Karpas-422 (cell line): ENCODE results near the gene SLC5A6. TPM values are rescaled to one million over a fixed set of nuclear protein-coding genes. Genes with fewer than 3 reads are reported as not detected.
A peak's percentile ranks its signal among the peaks of the same experiment; 100 is the strongest.
"Not testable (repeated sequence)": the region's sequence is repeated elsewhere in the genome, so short reads cannot be mapped to it uniquely, and the experiment has no call there.

ENCODE experiments used
- DNase-seq: peaks from one replicate; pipeline ENCODE4 v3.0.0-alpha.2; 2015
- H2AFZ ChIP-seq: fragments of 200-600 bp; sonication (generic); 2 replicates; pipeline ENCODE4 v1.6.1; 2014; ENCODE audit warnings: antibody characterized with exemption, low read length, mixed read lengths
- H3K27ac ChIP-seq: fragments of 200-600 bp; sonication (generic); 2 replicates; pipeline ENCODE4 v1.5.1; 2014; ENCODE audit warnings: mild to moderate bottlenecking, low read length, moderate library complexity
- H3K27me3 ChIP-seq: fragments of 200-600 bp; sonication (generic); 2 replicates; pipeline ENCODE4 v1.6.1; 2014; ENCODE audit warnings: low read length, mixed read lengths
- H3K36me3 ChIP-seq: fragments of 200-600 bp; sonication (generic); 2 replicates; pipeline ENCODE4 v1.6.1; 2014; ENCODE audit warnings: low read length, mixed read lengths; ENCODE audit not compliant: insufficient read depth
- H3K4me1 ChIP-seq: fragments of 200-600 bp; sonication (generic); 2 replicates; pipeline ENCODE4 v1.6.1; 2014; ENCODE audit warnings: mild to moderate bottlenecking, low read length, mixed read lengths
- H3K4me2 ChIP-seq: fragments of 200-600 bp; sonication (generic); 2 replicates; pipeline ENCODE4 v1.6.1; 2014; ENCODE audit warnings: low read length, low read depth, mild to moderate bottlenecking; ENCODE audit not compliant: poor library complexity, severe bottlenecking
- H3K4me3 ChIP-seq: fragments of 200-600 bp; sonication (generic); 2 replicates; pipeline ENCODE4 v1.5.1; 2014; ENCODE audit warnings: mild to moderate bottlenecking, antibody characterized with exemption, low read length, mixed read lengths
- H3K79me2 ChIP-seq: fragments of 200-600 bp; sonication (generic); 2 replicates; pipeline ENCODE4 v1.6.1; 2014; ENCODE audit warnings: mild to moderate bottlenecking, low read length, mixed read lengths
- H3K9ac ChIP-seq: fragments of 200-600 bp; sonication (generic); 2 replicates; pipeline ENCODE4 v1.6.0; 2014; ENCODE audit warnings: low read length
- H3K9me2 ChIP-seq: fragments of 200-600 bp; sonication (generic), shearing (Covaris generic); replicated peaks from 2 replicates; pipeline ENCODE4 v1.6.0; 2014; ENCODE audit warnings: mild to moderate bottlenecking, low read length, moderate library complexity; ENCODE audit not compliant: insufficient read depth
- H3K9me3 ChIP-seq: fragments of 300-700, 200-600 bp; sonication (generic); 2 replicates; pipeline ENCODE4 v1.6.1; 2014; ENCODE audit warnings: low read length, mixed read lengths
- H4K20me1 ChIP-seq: fragments of 200-600 bp; sonication (generic); 2 replicates; pipeline ENCODE4 v1.6.1; 2014; ENCODE audit warnings: mild to moderate bottlenecking, antibody characterized with exemption, low read length, low read depth; ENCODE audit not compliant: insufficient read depth
- total RNA-seq: library from RNA; depleted of rRNA; stranded (reverse); fragments of >200 nt; shearing (Covaris generic); gene quantifications from 2 replicates; pipeline ENCODE4 v1.2.3, GENCODE V29; 2014; ENCODE audit warnings: low replicate concordance

SLC5A6 gene
- total RNA-seq, 1 experiment from 2014 or later = 38.4 TPM

DNA sequence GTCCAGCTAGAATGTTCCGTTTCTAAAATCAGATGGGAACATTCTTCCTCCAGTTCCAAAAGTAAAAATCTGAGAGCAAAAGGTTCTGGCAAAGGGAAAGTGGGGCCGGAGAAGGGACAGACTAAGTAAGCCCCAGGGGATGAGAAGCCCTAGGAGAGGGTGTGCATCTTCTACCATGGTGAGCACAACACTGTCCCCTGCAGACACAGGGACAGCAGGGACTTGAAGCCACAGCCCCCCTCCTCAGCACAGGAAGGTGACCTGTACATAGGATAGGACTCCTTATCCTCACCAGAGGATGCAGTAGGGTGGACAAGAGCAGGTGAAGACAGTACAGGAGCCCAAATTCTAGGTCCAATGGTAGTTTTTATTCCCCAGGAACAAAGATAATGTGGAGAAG, 12.8 kb downstream of the SLC5A6 start:
- H3K27ac ChIP-seq = no peak overlapping the region
- H3K79me2 ChIP-seq = no peaks in the 10 kb centered on the region
- H2AFZ ChIP-seq = no peak overlapping the region
- H3K9ac ChIP-seq = no peak overlapping the region
- H3K9me2 ChIP-seq = no peaks in the 10 kb centered on the region
- no peak for DNase-seq
- H3K4me2 ChIP-seq = no peak overlapping the region
- H3K4me1 ChIP-seq = peaks cover 23% of the 10 kb centered on the region
- H4K20me1 ChIP-seq = no peaks in the 10 kb centered on the region
- 0 out of 2 replicates have a peak, but pooled peaks cover 5% of the 10 kb centered on the region for H3K36me3 ChIP-seq
- H3K4me3 ChIP-seq = no peak overlapping the region
- H3K27me3 ChIP-seq = no peaks in the 10 kb centered on the region
- H3K9me3 ChIP-seq = no peaks in the 10 kb centered on the region

DNA sequence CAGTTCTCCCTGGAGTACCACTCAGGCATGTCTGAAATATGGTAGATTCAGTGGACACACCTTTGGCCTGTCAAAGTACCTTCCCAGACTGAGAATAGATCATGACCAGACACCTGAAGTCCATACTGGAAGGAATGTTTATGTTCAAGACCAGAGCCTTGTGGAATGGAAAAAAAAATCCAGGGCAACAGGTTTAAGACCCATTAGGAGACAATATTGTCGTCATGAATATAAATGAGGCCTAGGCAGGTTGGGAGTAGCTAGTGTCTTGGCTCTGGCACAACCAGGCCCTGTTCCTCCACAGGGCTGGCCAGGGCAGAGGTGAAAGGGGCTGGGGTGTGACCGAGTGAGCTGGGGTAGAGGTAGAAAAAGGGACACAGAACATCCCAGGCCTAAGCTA, 13.4 kb downstream of the SLC5A6 start:
- H3K4me1 ChIP-seq = peaks cover 29% of the 10 kb centered on the region
- no peaks in the 10 kb centered on the region for H3K9me3 ChIP-seq
- H3K9ac ChIP-seq = no peak overlapping the region
- no peak overlapping the region for H2AFZ ChIP-seq
- no peak overlapping the region for H3K27ac ChIP-seq
- H3K4me3 ChIP-seq = no peak overlapping the region
- H3K27me3 ChIP-seq = no peaks in the 10 kb centered on the region
- DNase-seq = no peak
- 0 out of 2 replicates have a peak, but pooled peaks cover 5% of the 10 kb centered on the region for H3K36me3 ChIP-seq
- no peak overlapping the region for H3K4me2 ChIP-seq
- no peaks in the 10 kb centered on the region for H3K79me2 ChIP-seq
- H3K9me2 ChIP-seq = no peaks in the 10 kb centered on the region
- no peaks in the 10 kb centered on the region for H4K20me1 ChIP-seq

DNA sequence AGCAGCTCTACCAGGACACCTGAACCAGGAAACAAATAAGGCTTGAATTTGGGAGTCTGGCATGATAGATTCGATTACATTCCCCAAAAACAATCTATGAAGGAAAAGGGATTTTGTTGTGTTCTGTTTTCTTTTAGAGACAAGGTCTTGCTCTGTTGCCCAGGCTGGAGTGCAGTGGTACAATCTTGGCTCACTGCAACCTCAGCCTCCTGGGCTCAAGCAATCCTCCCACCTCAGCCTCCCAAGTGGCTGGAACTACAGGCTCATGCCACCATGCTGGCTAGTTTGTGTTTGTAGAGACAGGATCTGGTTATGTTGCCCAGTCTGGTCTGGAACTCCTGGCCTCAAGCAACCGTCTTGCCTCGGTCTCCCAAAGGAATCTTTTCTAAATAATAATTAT, 14.0 kb downstream of the SLC5A6 start:
- not testable (repeated sequence) for H2AFZ ChIP-seq, H3K9ac ChIP-seq, H3K4me3 ChIP-seq, DNase-seq, H3K36me3 ChIP-seq, H3K27me3 ChIP-seq, H3K9me3 ChIP-seq, H3K79me2 ChIP-seq, H4K20me1 ChIP-seq, H3K9me2 ChIP-seq, H3K4me2 ChIP-seq
- Histone ChIP-seq H3K4me1 (peaks cover 34% of the 10 kb centered on the region), H3K27ac (peak overlapping the region; percentile 76; the same call in 1 of the 2 replicates)

DNA sequence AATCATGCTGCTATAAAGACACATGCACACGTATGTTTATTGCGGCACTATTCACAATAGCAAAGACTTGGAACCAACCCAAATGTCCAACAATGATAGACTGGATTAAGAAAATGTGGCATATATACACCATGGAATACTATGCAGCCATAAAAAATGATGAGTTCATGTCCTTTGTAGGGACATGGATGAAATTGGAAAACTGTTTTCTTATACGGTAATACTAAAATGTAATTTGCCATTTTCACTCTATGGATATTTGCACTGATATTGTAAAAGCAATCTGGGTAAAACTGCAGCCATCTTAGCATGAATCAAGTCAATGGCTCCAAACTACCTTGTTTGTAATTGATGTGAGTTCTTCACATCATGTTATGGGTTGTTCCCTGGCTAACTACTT, 16.3 kb downstream of the SLC5A6 start:
- Histone ChIP-seq H3K4me1 (peaks cover 52% of the 10 kb centered on the region), H3K27ac (peak overlapping the region; percentile 76)
- H3K9me2 ChIP-seq, H3K9ac ChIP-seq, H3K79me2 ChIP-seq, DNase-seq, H3K4me2 ChIP-seq, H3K9me3 ChIP-seq, H3K4me3 ChIP-seq, H3K27me3 ChIP-seq, H3K36me3 ChIP-seq, H4K20me1 ChIP-seq, H2AFZ ChIP-seq: not testable (repeated sequence)

DNA sequence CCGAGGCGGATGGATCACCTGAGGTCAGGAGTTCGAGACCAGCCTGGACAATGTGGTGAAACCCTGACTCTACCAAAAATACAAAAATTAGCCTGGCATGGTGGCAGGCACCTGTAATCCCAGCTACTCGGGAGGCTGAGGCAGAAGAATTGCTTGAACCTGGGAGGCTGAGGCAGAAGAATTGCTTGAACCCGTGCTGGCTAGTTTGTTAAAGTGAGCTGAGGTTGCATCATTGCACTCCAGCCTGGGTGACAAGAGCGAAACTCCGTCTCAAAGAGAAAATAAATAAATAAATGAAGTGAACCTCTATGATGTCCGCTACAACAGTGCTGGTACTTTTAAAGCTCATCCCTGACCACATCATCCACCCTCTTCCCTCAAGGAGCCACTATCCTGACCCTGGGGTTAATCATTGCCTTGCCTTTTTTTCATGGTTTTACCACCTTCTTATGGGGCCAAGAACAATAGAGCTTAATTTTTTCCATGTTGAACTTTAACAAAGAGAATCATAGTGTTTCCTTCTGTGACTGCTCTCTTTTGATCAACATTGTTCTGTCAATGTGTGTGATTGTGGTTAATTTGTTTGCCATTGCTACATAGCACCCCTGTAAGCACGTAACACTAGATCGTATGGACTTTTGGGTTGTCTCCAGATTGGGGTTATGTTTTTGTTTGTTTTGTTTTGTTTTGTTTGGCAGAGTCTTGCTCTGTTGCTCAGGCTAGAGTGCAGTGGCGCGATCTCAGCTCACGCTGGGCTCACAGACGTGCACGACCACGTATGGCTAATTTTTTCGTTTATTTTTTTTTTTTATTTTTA, 17.3 kb downstream of the SLC5A6 start:
- peaks cover 53% of the 10 kb centered on the region for H3K4me1 ChIP-seq
- H3K9me2 ChIP-seq = no peaks in the 10 kb centered on the region
- H3K4me3 ChIP-seq = no peak overlapping the region
- no peaks in the 10 kb centered on the region for H4K20me1 ChIP-seq
- no peaks in the 10 kb centered on the region for H3K9me3 ChIP-seq
- peak overlapping the region; percentile 55 for H3K4me2 ChIP-seq
- H2AFZ ChIP-seq = no peak overlapping the region
- H3K36me3 ChIP-seq = no peaks in the 10 kb centered on the region
- no peaks in the 10 kb centered on the region for H3K27me3 ChIP-seq
- no peak for DNase-seq
- H3K27ac ChIP-seq = peak overlapping the region; percentile 85
- H3K9ac ChIP-seq = no peak overlapping the region
- H3K79me2 ChIP-seq = no peaks in the 10 kb centered on the region

DNA sequence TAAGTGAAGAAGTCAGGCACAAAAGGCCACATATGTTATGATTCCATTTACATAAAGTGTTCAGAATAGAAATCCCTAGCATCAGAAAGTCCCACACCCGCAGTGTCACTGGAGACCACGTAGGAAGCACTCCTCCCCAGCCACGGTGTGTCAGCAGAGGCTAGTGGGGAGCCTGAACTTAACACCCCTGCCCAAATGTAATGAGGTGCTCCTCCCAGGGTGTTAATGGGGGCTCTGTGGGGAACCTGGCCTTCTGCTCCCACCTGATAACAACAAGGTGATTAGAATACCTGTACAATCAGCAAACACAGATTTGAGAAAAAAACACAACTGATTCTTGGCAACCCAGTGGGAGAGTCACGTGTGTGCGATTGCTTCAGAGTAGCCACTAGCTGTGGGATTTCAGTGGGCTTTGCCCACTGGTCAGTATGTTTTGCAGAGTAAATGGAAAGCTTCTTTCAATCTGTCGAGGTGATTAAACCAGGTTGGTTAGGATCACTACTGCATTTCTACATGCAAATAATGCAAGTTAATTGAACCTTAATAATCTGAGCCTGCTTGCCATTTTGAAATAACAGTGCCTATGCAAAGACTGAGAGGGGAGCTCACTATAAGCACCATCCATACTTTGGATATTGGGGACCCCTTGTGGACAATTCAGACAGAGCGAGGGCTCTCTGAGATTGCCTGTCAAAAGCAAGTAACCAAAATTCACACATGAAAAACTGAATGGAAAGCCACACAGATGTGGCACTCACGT, 20.8 kb downstream of the SLC5A6 start:
- Histone ChIP-seq H3K4me1 (peaks cover 40% of the 10 kb centered on the region), H3K4me3 (no peak overlapping the region), H4K20me1 (no peaks in the 10 kb centered on the region), H3K36me3 (no peaks in the 10 kb centered on the region), H3K9ac (peak overlapping the region; percentile 14; the same call in 1 of the 2 replicates), H3K9me3 (no peaks in the 10 kb centered on the region), H3K4me2 (peak overlapping the region; percentile 53), H2AFZ (peak overlapping the region; percentile 46), H3K27me3 (no peaks in the 10 kb centered on the region), H3K27ac (no peak overlapping the region), H3K79me2 (no peaks in the 10 kb centered on the region), H3K9me2 (no peaks in the 10 kb centered on the region)
- DNase-seq = peak; percentile 94

DNA sequence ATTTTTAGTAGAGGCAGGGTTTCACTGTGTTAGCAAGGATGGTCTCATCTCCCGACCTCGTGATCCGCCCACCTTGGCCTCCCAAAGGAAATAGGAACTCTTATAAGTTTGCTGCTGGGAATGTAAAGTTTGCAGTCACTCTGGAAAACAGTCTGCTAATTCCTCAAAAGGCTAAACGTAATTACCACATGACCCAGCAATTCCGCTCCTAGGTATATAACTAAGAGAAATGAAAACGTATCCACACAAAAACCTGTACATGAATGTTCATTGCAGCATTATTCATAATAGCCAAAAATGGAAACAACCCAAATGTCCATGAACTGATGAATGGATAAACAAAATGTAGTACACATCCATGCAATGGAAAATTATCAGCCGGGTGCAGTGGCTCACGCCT, 22.1 kb downstream of the SLC5A6 start:
- H3K79me2 ChIP-seq = no peaks in the 10 kb centered on the region
- H3K27me3 ChIP-seq = no peaks in the 10 kb centered on the region
- no peak overlapping the region for H2AFZ ChIP-seq
- no peaks in the 10 kb centered on the region for H3K9me3 ChIP-seq
- H3K36me3 ChIP-seq = no peaks in the 10 kb centered on the region
- peaks cover 50% of the 10 kb centered on the region for H3K4me1 ChIP-seq
- DNase-seq = no peak
- no peaks in the 10 kb centered on the region for H4K20me1 ChIP-seq
- H3K27ac ChIP-seq = no peak overlapping the region
- H3K9me2 ChIP-seq = no peaks in the 10 kb centered on the region
- H3K4me3 ChIP-seq = no peak overlapping the region
- H3K9ac ChIP-seq = no peak overlapping the region
- no peak overlapping the region for H3K4me2 ChIP-seq

DNA sequence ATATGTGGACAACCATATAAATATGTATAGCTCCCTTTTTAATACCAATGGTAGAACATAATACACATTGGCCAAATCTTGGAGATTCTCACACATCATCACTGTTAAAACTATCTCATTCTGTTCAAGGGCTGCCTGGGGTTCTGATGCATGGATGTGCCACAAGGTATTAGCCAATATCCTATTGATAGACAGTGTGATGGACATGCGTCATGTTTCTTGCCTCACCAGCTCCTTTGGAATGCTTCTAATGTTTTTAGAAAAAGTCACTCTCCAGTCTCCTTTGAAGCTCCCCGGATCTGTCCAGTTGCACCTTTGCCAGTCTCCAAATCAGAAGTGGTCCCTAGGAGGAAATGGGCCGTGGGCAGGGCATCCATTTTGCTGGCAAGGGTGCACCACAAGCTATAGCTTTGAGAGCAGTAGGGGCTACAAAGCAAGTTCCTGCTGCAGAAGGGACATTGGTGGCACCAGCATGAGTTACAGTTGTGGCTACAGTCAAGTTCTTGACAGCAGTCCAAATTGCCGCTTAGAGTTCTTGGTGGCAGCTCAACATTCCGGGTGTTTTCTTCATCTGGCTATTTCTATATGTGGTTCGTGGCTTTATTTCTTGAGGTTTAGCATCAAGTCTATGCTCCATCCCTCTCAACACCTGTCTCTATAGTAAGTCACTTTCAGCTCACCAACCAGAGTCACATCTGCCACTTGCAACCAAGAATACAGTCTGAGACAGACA, 25.3 kb downstream of the SLC5A6 start:
- Histone ChIP-seq H3K9ac (no peak overlapping the region), H3K27me3 (no peaks in the 10 kb centered on the region; the same call in 1 of the 2 replicates), H2AFZ (no peak overlapping the region)

More for the DNA sequence above, 25.3 kb downstream of the SLC5A6 start:
- H3K9me2 ChIP-seq = no peaks in the 10 kb centered on the region
- no peak overlapping the region for H3K27ac ChIP-seq
- DNase-seq = no peak
- H3K9me3 ChIP-seq = no peaks in the 10 kb centered on the region
- H3K36me3 ChIP-seq = no peaks in the 10 kb centered on the region
- H3K79me2 ChIP-seq = no peaks in the 10 kb centered on the region
- no peaks in the 10 kb centered on the region for H4K20me1 ChIP-seq
- no peak overlapping the region for H3K4me3 ChIP-seq
- H3K4me1 ChIP-seq = peaks cover 33% of the 10 kb centered on the region
- H3K4me2 ChIP-seq = no peak overlapping the region
